GM11168 (cell line): ENCODE measurements around the gene PPP2R5E.

Source experiments
- in situ Hi-C: fragments of 300-500 bp; cut with MboI; formaldehyde crosslinking; loops from one replicate; pipeline ENCODE4 v1.12.0; 2022; ENCODE audit warnings: low sequenced_read_pairs; ENCODE audit not compliant: unreplicated experiment

The PPP2R5E gene

GRCh38 chr14:63474844-63475243, 68.3 kb downstream of the PPP2R5E start:
- in situ Hi-C loops, result no loop called here

GRCh38 chr14:63474111-63474510, 69.1 kb downstream of the PPP2R5E start:
- in situ Hi-C loops, result no loop called here

- in situ Hi-C loops, result no loop called here
Observed at GRCh38 chr14:63472986-63473788, 70.0 kb downstream of the PPP2R5E start.

- in situ Hi-C loops, result no loop called here
Observed at GRCh38 chr14:63470962-63471793, 72.0 kb downstream of the PPP2R5E start.

- in situ Hi-C loops, result no loop called here
Observed at GRCh38 chr14:63468294-63468693, 74.9 kb downstream of the PPP2R5E start.

- in situ Hi-C loops, result no loop called here
Observed at GRCh38 chr14:63467440-63468072, 75.6 kb downstream of the PPP2R5E start.

GRCh38 chr14:63465347-63465746, 77.8 kb downstream of the PPP2R5E start:
- in situ Hi-C loops, result no loop called here

- in situ Hi-C loops, result no loop called here
Observed at GRCh38 chr14:63460680-63461369, 82.4 kb downstream of the PPP2R5E start.

- in situ Hi-C loops, result no loop called here
Observed at GRCh38 chr14:63459738-63460137, 83.4 kb downstream of the PPP2R5E start.

GRCh38 chr14:63457498-63457897, 85.7 kb downstream of the PPP2R5E start:
- in situ Hi-C loops, result no loop called here

- in situ Hi-C loops, result no loop called here
Observed at GRCh38 chr14:63454863-63455622, 88.1 kb downstream of the PPP2R5E start.

GRCh38 chr14:63454436-63454835, 88.7 kb downstream of the PPP2R5E start:
- in situ Hi-C loops, result no loop called here

GRCh38 chr14:63453443-63453936, 89.7 kb downstream of the PPP2R5E start:
- in situ Hi-C loops, result no loop called here

GRCh38 chr14:63452796-63453195, 90.4 kb downstream of the PPP2R5E start:
- in situ Hi-C loops, result no loop called here

GRCh38 chr14:63448841-63449240, 94.3 kb downstream of the PPP2R5E start:
- in situ Hi-C loops, result no loop called here

- in situ Hi-C loops, result no loop called here
Observed at GRCh38 chr14:63444588-63444987, 98.6 kb downstream of the PPP2R5E start.

GRCh38 chr14:63443988-63444387, 99.2 kb downstream of the PPP2R5E start:
- in situ Hi-C loops, result no loop called here

- in situ Hi-C loops, result no loop called here
Observed at GRCh38 chr14:63443361-63443760, 99.8 kb downstream of the PPP2R5E start.

- in situ Hi-C loops, result no loop called here
Observed at GRCh38 chr14:63438065-63438757, 105.0 kb downstream of the PPP2R5E start.
